NCI-H1092 (cell line): Measurements from ENCODE around the gene ITPK1.

ENCODE experiments used
- DNase-seq: peaks from one replicate; lab custom pipeline; 2025; lab: John Stamatoyannopoulos, UW

ITPK1 gene

DNA sequence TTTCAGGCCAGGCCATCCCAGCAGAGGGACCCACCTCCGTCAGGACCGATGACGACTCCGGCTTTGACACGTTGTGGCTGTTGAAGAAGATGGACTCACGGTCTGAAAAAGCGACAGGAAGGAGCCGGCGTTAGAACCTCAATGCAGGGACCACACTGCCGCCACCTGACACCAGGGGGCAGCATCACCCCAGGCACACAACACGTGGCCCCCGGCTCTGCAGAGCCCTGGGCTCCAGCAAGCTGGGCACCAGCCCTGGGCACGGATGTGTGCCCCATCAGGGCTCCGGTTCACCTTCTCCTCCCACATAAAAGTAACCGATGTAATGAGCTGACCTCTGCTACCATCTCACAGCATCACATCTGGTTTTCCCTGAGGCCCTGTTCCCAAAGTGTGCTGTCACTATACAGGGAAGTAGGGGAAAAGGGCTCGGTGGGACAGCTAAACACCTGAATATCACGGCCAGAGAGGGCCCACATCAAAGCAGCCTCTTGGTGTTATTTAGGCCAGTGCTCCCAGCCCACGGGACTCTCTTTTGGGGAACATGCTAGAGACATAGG lies 163.7 kb downstream of the ITPK1 start:
- DNase-seq = peak; percentile 27

DNA sequence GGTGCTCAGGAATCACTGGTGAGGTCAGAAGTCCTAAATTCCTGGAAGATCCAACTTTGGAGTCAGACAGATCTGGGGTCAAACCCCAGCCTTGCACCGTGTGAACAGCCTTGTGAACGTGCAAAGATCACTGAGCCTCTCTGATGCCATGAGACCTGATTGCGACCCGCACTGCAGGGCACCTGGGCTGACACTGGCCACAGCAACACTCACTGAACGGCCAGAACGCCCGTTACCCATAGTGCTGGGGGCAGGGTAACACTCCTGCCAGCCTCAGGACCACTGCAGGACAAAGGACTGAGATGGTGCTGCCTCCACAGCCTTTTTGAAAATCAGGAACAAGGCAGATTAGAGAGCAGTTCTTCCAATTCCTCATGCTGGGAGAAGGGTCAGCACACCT lies 164.5 kb downstream of the ITPK1 start:
- DNase-seq = no peak

DNA sequence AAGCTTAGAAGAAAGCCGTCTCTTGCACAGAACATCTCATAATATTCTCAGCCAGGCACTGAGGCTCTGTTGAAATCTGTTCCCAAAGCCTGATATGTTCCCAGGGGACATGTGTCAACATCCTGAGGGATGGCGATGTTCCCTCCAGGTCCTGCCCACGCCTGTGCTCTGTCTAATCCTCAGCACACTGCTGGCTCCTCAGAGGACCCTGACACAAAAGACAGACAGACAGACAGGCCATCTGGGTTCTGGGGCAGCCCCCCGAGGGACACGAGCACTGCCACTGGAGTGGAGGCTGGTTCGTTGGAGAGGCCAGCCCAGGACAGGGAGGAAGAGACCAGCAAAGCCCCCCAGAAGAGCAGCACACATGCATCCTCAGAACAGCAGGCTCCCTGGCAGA lies 165.0 kb downstream of the ITPK1 start:
- DNase-seq = no peak

DNA sequence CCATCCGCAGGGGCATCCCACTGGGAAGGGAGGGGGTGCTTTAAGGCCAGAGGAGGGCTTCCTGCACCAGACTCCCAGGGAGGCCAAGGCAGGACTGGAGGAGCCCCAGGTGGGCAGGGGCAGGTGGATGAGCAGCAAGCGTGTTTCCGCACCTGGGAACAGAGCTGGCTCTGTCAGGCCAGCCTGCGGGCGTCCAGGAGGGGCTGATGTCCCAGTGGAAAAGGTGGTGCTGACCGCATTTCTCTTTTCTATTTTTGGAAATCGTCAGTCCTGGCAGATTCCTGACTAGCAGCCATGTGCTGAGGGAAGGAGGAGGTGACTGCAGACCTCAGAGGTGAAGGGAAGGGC lies 165.6 kb downstream of the ITPK1 start:
- DNase-seq = no peak

DNA sequence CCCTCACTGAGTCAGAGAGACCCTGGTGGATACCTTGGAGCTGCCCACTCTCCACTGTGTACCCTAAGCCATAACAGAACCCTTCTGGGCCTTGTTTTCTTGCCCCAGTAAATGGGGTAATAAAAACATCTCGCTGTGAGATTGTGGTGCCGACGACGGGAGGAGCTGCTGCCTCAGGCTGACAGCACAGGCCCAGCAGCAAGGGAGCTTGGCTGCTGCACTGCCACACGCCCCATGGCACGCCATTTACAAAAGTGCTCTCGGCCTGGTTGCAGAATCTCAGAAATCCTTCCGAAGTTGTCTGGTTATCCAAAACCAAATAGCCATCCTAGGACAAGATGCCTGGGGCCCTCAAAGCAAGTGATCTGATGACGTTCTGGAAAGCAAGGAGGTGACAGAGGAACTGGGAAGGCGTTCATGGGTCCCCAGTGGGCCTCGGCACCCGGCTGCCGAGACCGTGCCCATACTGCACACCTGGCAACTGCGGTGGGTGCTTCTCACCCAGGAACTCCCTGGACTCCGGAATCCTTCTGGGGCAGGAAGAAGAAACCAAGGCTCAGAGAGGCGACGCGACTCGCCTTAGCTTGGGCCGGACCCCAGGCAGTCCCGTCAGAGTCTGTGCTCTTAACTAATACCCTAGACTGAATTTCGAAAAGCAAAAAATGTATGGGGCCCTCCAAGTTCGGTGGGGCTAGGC lies 166.1 kb downstream of the ITPK1 start:
- no peak for DNase-seq

DNA sequence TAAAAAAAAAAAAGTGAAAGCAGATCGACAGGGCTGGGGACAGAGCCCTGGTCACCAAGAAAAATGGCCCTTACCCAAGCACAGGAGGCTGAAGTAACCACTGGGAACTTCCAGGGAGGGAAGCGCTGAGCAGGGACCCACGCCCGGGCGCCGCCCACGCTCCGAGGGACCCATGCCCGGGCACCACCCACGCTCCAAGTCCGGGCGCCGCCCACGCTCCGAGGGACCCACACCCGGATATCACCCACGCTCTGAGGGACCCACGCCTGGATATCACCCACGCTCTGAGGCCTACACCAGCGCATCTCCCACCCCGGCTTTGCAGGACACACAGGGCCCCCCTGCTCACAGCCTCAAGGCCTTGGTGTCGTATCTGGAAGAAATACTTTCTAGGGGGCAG lies 167.1 kb downstream of the ITPK1 start:
- no peak for DNase-seq

DNA sequence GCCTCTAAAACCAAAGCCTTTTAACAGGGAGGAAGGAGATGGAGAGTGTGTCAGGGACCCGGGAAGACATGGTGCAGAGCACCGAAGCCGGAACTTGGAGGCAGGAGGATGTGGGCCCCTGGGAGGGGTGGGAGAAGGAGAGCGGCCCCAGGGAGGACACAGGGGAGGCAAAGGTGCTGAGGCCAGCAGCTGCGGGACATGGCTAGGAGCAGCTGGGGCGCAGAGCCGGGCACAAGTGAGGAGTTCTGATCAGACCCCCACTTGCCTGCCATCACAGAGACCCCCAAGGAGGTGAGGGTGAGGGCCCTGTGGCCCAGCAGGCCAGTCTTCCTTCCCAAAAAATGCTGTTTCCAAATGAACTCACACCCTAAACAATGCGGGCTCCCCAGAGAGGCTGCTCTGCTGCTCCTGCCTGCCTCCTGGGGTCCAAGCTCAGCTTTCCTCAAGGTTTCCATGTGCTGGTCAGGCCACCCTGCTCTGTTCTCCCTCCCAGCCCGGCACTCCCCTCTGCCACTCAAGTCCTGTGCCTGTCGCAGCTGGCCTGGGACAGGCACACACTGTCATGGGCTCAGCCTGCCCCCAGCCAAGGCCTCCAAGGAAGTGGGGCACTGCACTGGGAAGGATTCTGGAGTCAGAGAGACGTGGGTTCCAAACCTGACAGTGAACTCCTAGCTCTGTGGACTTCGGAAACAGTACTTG lies 168.7 kb downstream of the ITPK1 start:
- DNase-seq = no peak

DNA sequence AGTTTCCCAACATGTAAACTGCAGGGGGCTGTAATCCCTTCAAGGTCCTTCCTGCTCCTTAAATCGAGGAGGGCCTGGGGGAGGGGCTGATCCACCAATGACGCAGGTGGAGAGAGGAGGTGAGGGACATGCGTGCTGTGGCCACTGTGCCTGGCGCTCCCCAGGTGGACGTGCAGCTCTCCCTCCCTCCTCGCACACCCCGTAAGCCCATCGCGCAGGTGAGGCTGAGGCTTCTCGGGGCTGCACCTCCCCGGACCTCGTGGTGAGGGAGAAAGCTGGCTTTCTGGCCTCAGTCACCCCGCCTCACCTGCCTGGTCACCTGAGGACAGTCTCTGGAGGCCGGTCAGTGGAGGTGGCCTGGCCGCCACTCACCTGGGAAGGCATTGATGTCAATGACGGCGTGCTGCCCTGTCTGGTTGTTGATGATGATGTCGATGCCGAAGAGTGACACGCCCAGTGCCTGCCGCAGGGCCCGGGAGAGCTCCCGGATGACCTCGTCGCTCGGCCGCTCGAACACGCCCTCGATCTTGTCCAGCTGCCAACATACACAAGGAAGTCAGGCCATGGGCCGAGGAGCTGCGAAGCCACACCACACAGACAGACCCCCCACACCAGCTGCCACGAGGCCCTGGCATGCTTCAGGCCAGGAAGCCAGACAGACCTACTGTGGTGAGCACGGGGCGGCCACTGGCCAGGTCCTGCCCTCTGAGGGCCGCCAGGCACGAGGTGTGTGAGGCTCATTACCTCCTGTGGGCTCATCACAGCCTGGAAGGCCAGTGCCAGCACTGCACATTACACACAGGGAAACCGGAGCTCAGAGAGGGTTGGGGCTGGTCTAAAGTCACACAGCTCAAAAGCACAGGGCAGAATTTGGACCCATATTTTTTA lies 169.5 kb downstream of the ITPK1 start:
- no peak for DNase-seq

DNA sequence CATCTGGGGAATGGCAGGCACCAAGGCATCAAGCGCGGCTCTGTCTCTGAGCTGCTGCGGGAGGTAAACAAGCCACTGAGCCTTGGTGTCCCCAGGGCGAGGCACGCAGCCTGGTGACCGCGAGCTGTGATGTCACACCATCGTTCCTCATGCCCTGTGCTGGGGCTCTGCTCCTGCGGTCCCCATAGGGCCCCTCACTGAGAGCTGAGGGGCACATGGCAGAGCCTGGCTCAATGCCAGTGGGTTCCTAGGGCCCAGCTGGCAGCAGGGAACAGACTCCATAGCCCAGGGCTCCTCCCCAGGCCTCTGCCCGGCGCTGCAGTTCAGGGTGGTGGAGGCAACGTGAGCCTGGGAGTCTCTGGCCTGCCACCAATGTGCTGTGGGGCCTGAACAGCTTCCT lies 170.2 kb downstream of the ITPK1 start:
- DNase-seq = no peak

DNA sequence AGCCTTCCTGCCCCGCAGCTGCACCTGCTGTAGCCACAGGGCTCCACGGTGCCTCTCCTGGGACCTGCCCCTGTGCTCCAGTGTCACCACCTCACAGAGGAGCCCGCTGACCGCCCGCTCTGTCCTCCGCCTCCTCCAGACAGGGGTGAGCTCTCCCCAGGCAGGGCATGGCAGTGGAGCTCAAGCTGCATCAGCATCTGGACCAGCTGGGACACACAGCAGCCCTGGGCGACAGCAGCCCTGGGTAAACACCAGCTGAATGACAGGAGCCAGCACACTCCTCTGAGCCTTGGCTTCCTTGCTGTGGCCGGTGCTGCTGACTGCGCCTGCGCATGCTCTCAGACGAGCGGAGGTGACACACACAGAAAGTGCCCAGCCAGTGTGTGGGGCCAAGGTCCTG lies 170.7 kb downstream of the ITPK1 start:
- no peak for DNase-seq

DNA sequence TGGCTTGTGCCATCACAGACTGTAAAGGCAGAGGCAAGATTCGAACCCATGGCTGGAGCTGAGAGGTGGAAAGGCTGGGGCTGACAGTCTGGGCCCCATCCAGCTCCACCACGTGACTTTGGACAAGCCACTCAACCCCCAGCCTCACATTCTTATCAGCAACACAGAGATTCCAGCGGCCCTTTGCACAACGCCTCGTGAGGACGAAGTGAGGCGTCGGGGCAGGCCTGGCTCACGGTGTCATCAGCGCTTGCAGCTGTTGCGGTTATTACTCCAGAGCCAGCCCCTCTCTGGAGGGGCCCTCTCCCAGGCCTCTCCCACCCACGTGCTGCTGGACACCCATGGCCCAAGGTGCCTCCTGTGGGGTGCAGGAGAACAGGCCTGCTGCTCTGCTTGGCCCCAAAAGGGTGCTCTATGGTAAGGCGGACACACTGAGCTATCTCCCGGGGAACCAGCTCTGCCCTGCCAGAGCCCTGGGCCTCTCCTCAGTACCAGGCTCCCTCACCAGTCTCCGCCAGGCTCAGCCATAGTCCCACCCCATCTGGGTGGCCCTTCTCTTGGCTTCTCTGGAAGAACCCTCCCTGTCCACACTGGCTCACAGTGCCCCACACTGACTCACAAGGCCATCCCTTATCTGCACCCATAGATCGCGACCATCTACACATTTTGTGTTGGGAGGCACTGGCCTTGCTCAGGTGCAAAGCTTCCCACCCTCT lies 171.7 kb downstream of the ITPK1 start:
- DNase-seq = no peak

DNA sequence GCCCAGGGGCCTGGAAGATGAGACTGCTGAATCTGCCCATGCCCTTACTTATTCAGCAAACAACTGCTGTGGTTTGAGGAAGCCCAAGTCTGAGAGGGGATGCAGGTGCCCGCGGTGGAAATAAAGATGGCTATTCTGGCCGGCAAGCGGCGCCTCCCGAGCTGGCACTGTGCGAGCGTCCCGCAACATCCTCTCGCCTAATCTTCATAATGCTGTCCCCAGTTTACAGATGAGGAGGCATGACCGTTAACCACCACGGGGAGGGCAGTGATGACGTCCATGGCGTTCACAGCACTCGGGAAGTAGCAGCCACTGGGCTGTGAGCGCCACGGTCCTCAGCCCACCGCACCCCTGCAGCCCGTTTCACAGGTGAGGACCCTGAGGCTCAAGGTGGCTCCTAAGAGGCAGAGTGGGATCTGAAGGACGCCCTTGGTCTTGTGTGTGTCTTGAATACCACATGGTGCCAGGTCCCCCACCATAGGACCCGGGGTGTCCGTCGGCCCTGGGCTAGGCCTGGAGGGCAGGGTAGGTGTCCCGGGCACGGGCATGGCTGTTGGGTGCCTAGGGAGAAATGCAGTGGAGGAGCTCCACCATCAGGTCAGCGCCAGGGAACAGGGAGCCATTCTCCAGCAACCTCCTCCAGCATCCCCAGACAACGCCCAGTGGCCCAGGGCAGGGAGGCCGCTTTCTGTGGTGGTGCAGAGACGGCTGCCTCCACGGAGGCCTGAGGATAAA lies 172.6 kb downstream of the ITPK1 start:
- no peak for DNase-seq

DNA sequence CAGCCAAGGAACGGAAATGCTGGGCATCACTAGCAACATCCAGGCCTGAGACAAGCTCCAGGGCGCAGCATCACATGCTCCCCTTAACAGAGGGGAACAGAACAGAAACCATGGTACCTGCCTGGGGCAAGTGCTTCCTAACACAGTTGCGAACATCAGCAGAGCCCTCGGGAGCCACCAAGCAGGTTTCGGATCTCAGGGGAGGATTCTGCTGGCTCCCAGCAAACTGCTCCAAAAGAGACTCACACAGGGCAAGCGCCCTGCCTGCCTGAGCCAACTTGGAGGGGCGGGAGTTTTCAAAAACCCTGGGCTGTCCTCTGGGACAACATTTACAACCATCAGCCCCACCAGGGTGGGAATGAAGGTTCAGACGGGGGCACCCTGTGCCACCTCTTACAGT lies 173.1 kb downstream of the ITPK1 start:
- DNase-seq = no peak

DNA sequence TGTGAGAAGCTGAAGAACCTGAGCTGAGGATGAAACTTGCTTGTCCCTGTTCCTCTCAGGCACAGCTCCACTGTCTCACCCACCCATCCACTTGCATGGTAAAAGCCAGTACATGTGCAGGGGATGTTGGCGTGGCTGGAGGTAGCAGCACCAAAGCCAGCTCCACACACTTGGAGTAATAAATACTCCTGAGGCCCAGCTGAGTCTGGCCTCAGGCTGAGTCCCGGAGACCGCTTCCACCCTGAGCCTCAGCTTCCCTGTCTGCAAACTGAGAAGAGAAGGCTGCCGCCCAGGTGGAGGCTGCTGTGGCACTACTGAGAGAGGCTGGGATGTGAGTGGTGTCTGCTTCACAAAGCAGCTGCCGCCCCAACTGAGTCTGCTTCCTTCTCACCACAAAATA lies 173.6 kb downstream of the ITPK1 start:
- DNase-seq = no peak

DNA sequence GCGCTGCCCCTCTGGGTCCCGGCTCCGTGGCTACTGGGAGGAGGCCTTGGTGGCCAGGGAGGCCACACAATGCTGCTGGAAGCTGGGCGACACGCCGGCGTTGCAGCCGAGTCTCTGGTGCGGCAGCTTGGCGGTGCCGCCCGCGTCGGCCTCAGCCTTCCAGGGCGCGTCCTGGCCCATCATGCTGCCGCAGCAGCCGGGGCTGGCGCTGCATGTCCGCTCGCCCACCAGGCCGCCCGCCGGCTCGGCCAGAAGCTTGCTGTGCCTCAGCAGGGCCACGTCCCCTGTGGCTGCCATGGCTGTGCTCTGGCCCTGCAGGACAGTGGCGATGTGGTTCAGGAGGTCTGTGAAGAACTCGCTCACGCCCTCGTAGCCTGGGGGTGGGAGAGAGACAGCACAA lies 174.2 kb downstream of the ITPK1 start:
- no peak for DNase-seq

DNA sequence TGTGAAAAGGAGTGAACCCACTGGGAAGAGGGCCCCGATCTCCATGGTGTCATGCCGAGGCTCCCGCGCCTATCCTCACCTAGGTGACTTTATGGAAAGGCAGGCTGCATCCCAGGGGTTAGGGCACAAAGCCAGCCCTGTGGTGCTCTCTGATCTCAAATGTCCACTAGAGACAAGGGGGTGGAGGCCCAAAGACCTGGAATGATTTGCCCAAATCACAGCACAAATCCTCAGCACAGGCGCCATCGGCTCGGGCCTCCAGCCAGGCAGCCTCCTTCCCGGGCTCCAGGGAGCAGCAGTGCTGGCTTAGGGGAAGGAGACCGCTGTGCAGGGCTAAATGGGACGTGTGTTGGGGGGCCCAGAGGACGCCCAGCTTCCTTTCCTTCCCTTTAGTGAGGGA lies 175.2 kb downstream of the ITPK1 start:
- DNase-seq = no peak

DNA sequence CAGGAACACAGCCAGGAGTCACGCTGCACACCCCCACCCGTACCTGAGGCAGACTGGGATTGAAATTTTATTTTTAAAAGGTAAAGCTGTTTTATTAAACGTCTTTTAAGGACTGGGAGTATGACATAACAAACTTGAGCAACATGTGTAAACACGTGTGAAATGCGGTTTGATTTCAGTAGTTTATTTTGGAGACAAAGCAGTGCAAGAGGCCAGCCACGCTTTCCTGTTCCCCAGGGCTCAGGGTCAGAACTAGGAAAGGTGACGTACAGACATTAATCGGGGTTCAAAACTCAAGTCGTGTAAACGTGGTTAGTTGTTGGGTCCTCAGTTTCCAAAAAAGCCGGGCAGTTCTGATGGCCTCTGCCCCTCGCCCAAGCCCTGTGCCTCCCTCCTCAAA lies 176.0 kb downstream of the ITPK1 start:
- no peak for DNase-seq

DNA sequence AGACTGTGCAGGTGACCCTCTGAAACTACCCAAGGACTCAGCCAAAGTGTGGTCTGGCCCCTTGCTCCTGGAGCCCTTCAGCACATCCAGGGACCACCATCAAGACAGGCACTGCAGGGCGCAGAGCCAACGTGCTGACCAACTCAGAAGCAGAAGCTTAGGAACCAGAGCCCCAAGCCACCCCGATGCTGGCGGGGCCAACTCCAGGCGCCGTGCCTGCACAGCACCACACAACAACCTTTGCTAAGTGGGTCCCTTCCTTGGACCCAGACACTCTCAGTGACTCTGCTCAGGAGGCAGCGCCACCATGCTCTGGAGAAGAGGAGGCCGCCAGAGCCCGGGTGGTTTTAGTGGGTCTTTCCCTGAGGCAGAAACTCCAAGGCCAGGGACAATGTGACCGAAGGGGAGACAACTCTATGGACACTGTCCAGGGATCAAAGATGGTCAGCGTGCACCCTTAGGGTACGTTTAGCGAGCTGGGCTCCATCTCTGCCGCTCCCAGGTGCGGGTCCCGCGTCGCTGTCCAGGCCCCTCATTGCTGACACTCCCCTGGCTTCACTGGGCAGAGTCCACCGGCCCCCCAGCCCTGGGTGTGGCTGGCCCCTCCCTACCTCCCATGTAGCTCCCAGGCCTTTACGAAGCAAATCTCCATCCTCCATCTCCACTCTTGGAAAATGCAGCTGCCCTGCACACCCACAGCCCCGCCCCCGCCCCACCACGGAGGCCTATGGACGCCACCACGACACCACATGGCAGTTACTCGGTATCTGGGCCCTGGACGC lies 176.6 kb downstream of the ITPK1 start:
- no peak for DNase-seq

DNA sequence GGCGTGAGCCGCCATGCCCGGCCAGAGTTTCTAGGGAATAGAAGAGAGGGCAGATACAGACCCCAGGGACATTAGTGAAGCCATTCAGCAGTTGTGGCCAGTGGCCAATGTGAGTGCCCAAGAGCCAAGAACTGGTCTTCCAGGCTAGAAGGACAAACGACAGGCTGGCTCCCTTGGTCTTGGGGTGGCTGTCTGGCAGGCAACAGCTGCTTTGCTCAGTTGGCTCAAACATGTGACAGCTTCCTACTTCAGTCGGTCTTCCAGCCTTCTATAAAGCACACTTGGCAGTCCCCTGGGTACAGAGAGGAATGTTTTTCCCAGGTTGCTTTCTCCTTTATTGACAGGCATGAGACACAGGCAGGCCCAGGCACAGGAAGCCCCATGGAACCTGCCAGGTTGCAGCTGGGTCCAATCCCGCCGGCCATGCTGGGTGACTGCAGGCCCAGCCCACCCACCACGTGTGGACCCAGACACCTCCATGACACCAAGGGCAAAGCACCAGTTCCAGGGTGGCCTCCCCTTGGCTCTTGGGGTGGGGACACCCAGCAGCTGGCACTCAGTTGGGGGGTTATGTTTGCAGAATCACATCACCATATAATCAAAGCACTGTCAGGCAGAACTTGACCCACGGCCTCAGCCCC lies 177.4 kb downstream of the ITPK1 start:
- DNase-seq = no peak
